Mesothelial cell of epicardium (in vitro differentiated cells): ENCODE measurements around the gene RCAN3. TPM values are rescaled to one million over a fixed set of nuclear protein-coding genes. Genes with fewer than 3 reads are reported as not detected.

Experiments
- DNase-seq, 2 experiments: peaks; one replicate each; pipeline ENCODE4 v3.0.0; 2021; ENCODE audit warnings: low spot score in 2 of 2; ENCODE audit not compliant: unreplicated experiment in 2 of 2
- H3K27ac Mint-ChIP-seq: 2 replicates; pipeline ENCODE4 v1.8.0; 2021; ENCODE audit warnings: mixed read lengths
- H3K27me3 Mint-ChIP-seq: 2 replicates; pipeline ENCODE4 v1.8.0; 2021; ENCODE audit warnings: low read depth, mixed read lengths
- H3K36me3 Mint-ChIP-seq: 2 replicates; pipeline ENCODE4 v1.8.0; 2021; ENCODE audit warnings: mixed read lengths
- H3K4me1 Mint-ChIP-seq: 2 replicates; pipeline ENCODE4 v1.8.0; 2021; ENCODE audit warnings: mixed read lengths
- H3K4me3 Mint-ChIP-seq: 2 replicates; pipeline ENCODE4 v1.8.0; 2021; ENCODE audit warnings: mild to moderate bottlenecking, moderate library complexity, mixed read lengths
- H3K9me3 Mint-ChIP-seq: 2 replicates; pipeline ENCODE4 v1.8.0; 2021; ENCODE audit warnings: mixed read lengths
- CTCF ChIP-seq: fragments of 200-600 bp; sonication (generic); IDR thresholded peaks from one replicate; pipeline ENCODE4 v1.5.0; 2021; ENCODE audit warnings: antibody characterized with exemption; ENCODE audit not compliant: unreplicated experiment
- total RNA-seq: library from RNA; stranded (reverse); gene quantifications from 3 replicates; pipeline ENCODE4 v1.2.1, GENCODE V29; 2021

RCAN3 gene
- total RNA-seq, 1 donor from 2014 or later = 9.5 TPM

DNA sequence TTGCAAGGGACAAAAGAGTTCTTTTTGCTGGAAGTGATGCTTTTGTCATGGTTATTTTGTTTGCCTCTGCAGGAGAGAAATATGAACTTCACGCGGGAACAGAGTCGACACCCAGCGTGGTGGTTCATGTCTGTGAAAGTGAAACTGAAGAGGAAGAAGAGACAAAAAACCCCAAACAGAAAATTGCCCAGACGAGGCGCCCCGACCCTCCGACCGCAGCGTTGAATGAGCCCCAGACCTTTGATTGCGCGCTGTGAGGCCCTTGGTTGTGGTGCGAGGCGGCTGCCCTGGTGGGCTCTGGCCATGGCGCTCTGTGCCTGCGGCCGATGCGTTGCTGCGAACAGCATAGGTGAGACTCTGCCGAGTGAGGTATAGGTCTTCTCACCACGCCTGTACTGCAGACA lies 32.4 kb downstream of the RCAN3 start:
- DNase-seq = no peak
- Mint-ChIP-seq H3K9me3 (no peaks in the 10 kb centered on the region), H3K36me3 (peaks cover 7% of the 10 kb centered on the region)

DNA sequence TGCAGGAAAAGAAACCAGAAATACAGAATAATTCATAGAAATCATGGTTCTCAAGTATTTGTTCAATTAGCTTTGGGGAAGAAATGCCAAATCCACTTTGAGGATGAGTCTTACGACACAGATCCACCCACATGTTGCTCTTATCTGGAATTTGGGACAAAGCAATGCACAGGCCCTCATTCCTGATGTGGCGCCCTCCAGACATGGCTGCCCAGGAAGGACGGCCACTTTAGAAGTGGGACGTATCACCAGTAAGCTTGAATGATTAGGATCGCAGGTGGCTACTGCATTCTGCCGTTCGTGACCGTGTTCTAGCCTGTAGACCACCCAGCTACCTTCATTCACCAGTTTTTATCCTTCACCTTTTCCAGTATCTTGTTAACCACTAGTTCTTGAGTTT lies 33.1 kb downstream of the RCAN3 start:
- Mint-ChIP-seq H3K27ac (no peak overlapping the region), H3K36me3 (peaks cover 7% of the 10 kb centered on the region), H3K4me3 (no peak overlapping the region)

More for the DNA sequence above, 32.4 kb downstream of the RCAN3 start:
- H3K27ac Mint-ChIP-seq = no peak overlapping the region
- H3K4me1 Mint-ChIP-seq = peaks cover 15% of the 10 kb centered on the region
- no peaks in the 10 kb centered on the region for H3K27me3 Mint-ChIP-seq
- TF ChIP-seq CTCF = no peak
- H3K4me3 Mint-ChIP-seq = no peak overlapping the region

GRCh38 chr1:24536391-24536840 lies 33.8 kb downstream of the RCAN3 start:
- H3K4me1 Mint-ChIP-seq = peaks cover 29% of the 10 kb centered on the region
- no peak overlapping the region for H3K4me3 Mint-ChIP-seq
- H3K9me3 Mint-ChIP-seq = no peaks in the 10 kb centered on the region
- no peak for TF ChIP-seq CTCF
- no peak for DNase-seq
- peak overlapping the region; percentile 57 for H3K27ac Mint-ChIP-seq
- H3K36me3 Mint-ChIP-seq = peaks cover 7% of the 10 kb centered on the region
- no peaks in the 10 kb centered on the region for H3K27me3 Mint-ChIP-seq

More for the DNA sequence above, 33.1 kb downstream of the RCAN3 start:
- Mint-ChIP-seq H3K9me3 (no peaks in the 10 kb centered on the region), H3K4me1 (peaks cover 22% of the 10 kb centered on the region), H3K27me3 (no peaks in the 10 kb centered on the region)
- no peak for TF ChIP-seq CTCF
- no peak for DNase-seq

DNA sequence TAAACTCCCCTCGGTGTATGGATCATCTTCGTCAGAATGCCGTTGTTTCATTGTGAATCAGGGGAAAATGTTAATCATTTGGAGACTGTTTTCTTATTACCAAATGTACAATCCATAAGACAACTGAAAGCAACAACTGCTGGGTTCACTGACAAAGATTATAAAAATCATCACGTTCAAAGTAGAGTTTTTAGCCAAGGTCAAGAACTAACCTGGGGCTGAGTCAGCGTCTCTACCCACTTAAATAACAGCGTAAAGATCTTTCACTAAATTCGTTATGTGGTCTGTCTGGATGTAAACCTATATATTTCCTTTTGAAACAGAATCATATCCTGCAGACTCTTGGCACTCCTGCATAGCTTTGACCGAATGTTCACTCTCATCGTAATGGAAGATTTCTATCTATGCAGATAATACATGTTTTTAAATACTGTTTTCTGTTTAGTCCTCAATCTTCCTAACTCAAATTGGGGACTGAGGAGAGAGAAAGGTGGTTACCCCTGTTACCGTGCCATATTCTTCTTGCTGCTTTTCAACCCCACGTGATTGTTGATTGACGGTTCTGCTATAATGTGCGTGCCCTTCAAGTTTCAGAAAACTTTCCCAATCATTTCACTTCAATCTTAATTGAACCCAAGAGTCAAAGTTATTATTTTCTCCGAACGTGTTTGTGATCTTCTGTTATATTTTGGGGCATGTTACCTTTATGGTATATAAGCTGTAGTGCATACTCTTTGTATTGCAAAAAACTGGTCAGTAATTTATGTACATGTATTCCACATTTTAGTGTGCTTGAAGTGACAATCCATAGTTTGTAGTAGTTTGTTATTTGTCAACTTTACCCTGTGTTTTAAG lies 37.6 kb downstream of the RCAN3 start:
- peaks cover 35% of the 10 kb centered on the region for H3K4me1 Mint-ChIP-seq
- DNase-seq = no peak
- H3K27me3 Mint-ChIP-seq = no peaks in the 10 kb centered on the region
- H3K4me3 Mint-ChIP-seq = no peak overlapping the region
- H3K36me3 Mint-ChIP-seq = no peaks in the 10 kb centered on the region
- no peak for TF ChIP-seq CTCF
- H3K27ac Mint-ChIP-seq = peak overlapping the region; percentile 56
- peaks cover 3% of the 10 kb centered on the region for H3K9me3 Mint-ChIP-seq

- Mint-ChIP-seq H3K27me3 (no peaks in the 10 kb centered on the region), H3K4me3 (no peak overlapping the region), H3K9me3 (peaks cover 3% of the 10 kb centered on the region), H3K4me1 (peaks cover 37% of the 10 kb centered on the region), H3K27ac (peak overlapping the region; percentile 21), H3K36me3 (no peaks in the 10 kb centered on the region)
- TF ChIP-seq CTCF = no peak
- DNase-seq = no peak
These were observed 38.5 kb downstream of the RCAN3 start for GRCh38 chr1:24540906-24541710.
